GM21381 (cell line): ENCODE data around the gene PMS2.
"Not testable (repeated sequence)": the region's sequence is repeated elsewhere in the genome, so short reads cannot be mapped to it uniquely, and the experiment has no call there.

ENCODE experiments used
- ATAC-seq: cut with Tn5 transposase; IDR thresholded peaks from one replicate; pipeline ENCODE4 v1.9.1; 2021; ENCODE audit warnings: mild to moderate bottlenecking, moderate library complexity; ENCODE audit not compliant: unreplicated experiment

Gene PMS2

GRCh38 chr7:6008668-6009611, at the start of gene PMS2, which contains the start of gene AIMP2:
Gene PMS2 (minus strand): TSS chr7:6009049. CDS start chr7:6009019, 30 bp downstream.
Gene AIMP2 (plus strand): TSS chr7:6009272. CDS start chr7:6009364, 92 bp downstream.
- peak; percentile 93 for ATAC-seq

GRCh38 chr7:6057316-6058129, 48.7 kb upstream of the PMS2 start:
- no peak for ATAC-seq

- ATAC-seq: no peak
These were observed 47.8 kb upstream of the PMS2 start for GRCh38 chr7:6056616-6057015.

GRCh38 chr7:6051185-6051584, 42.3 kb upstream of the PMS2 start:
- ATAC-seq: not testable (repeated sequence)

- ATAC-seq: no peak
These were observed 40.9 kb upstream of the PMS2 start for GRCh38 chr7:6049780-6050179.

- no peak for ATAC-seq
These were observed 26.8 kb upstream of the PMS2 start for GRCh38 chr7:6035686-6036085.

GRCh38 chr7:6035165-6035564, 26.3 kb upstream of the PMS2 start:
- ATAC-seq: no peak

GRCh38 chr7:6032641-6033040, 23.8 kb upstream of the PMS2 start:
- ATAC-seq: no peak

- ATAC-seq: no peak
These were observed 23.3 kb upstream of the PMS2 start for GRCh38 chr7:6032167-6032566.

- ATAC-seq: no peak
These were observed 22.7 kb upstream of the PMS2 start for GRCh38 chr7:6031567-6031966.

GRCh38 chr7:6030988-6031387, 22.1 kb upstream of the PMS2 start, which contains the start of gene ANKRD61:
Gene ANKRD61 (plus strand): TSS chr7:6031376. CDS start chr7:6031376, 0 bp downstream.
- ATAC-seq: no peak

GRCh38 chr7:6028563-6028962, 19.7 kb upstream of the PMS2 start:
- ATAC-seq: no peak

- no peak for ATAC-seq
These were observed 19.0 kb upstream of the PMS2 start for GRCh38 chr7:6027806-6028365.

GRCh38 chr7:6026820-6027311, 18.0 kb upstream of the PMS2 start:
- no peak for ATAC-seq

GRCh38 chr7:6026011-6026819, 17.4 kb upstream of the PMS2 start:
- peak; percentile 81 for ATAC-seq

- ATAC-seq: no peak
These were observed 15.2 kb upstream of the PMS2 start for GRCh38 chr7:6023974-6024435.

- ATAC-seq: no peak
These were observed 13.9 kb upstream of the PMS2 start for GRCh38 chr7:6022707-6023106.

GRCh38 chr7:6020371-6021286, 11.8 kb upstream of the PMS2 start:
- no peak for ATAC-seq

- no peak for ATAC-seq
These were observed 7.8 kb upstream of the PMS2 start for GRCh38 chr7:6016653-6016966.
